Esophagus (tissue), 2 donors: Measurements from ENCODE around the gene RYK. TPM values are rescaled to one million over a fixed set of nuclear protein-coding genes. Genes with fewer than 3 reads are reported as not detected.

Experiments
- H3K27ac ChIP-seq, 2 donors: one replicate each; pipeline ENCODE4 v1.5.1; 2013; ENCODE audit warnings: low read depth in 2 of 2, mild to moderate bottlenecking in 2 of 2, inconsistent platforms in 1 of 2, low read length in 1 of 2, moderate library complexity in 1 of 2
- H3K27me3 ChIP-seq, 2 donors: one replicate each; pipeline ENCODE4 v1.6.1; 2013; ENCODE audit warnings: low read length in 2 of 2, control low read depth in 1 of 2, mild to moderate bottlenecking in 1 of 2; ENCODE audit not compliant: insufficient read depth in 2 of 2, control insufficient read depth in 1 of 2
- H3K36me3 ChIP-seq, 2 donors: one replicate each; pipeline ENCODE4 v1.6.1; 2013; ENCODE audit warnings: low read length in 1 of 2; ENCODE audit not compliant: control insufficient read depth in 2 of 2, insufficient read depth in 2 of 2
- H3K4me1 ChIP-seq, 2 donors: one replicate each; pipeline ENCODE4 v1.6.1; 2013; ENCODE audit warnings: low read length in 1 of 2; ENCODE audit not compliant: control insufficient read depth in 2 of 2, insufficient read depth in 2 of 2
- H3K4me3 ChIP-seq, 2 donors: one replicate each; pipeline ENCODE4 v1.5.1; 2013; ENCODE audit warnings: low read length in 2 of 2, mild to moderate bottlenecking in 2 of 2, low read depth in 1 of 2, moderate library complexity in 1 of 2
- H3K9me3 ChIP-seq, 2 donors: one replicate each; pipeline ENCODE4 v1.6.1; 2013; ENCODE audit warnings: mild to moderate bottlenecking in 2 of 2, low read depth in 1 of 2, low read length in 1 of 2, moderate library complexity in 1 of 2; ENCODE audit not compliant: control insufficient read depth in 2 of 2, insufficient read depth in 1 of 2
- WGBS, 2 donors: extraction: QIAGEN DNeasy Blood & Tissue Kit; methylation state at CpG; one replicate each; pipeline ENCODE4 v1.1.7; 2013; 5-methylcytosine and 5-hydroxymethylcytosine counted together
- polyA plus RNA-seq, 2 donors: library from polyadenylated mRNA; stranded (reverse); fragments of 200-250 nt; gene quantifications; one replicate each; pipeline ENCODE4 v1.2.3, GENCODE V29; 2013
- donor health status: healthy with polysubstance abuse.
- donor health status: Bipolar disorder and iron deficiency.

RYK gene
- polyA plus RNA-seq, 2 donors, result 24.7 to 25.4 TPM

DNA sequence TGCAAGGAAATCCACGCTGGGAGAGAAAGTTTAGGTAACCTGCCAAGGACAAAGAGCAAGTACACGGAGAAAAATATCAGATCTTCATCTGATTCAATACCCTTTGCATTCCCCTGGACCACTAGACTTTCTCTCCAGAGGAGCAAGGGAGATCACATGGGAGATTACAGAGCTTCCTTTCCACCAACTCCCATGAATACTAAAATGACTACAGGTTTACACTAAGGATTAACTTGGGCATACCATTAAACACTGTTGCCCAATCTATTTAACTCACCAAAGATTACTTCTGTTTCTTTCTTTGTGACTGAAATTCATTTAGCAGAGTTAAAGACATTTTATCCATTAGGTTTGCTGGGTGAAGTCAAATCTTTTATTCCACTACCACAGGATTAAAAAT is 71.2 kb downstream of the RYK start:
- Histone ChIP-seq H3K9me3 (no peaks in the 10 kb centered on the region), H3K27me3 (no peaks in the 10 kb centered on the region), H3K36me3 (peaks cover 0 to 3% of the 10 kb centered on the region in 2 donors), H3K4me3 (no peak overlapping the region), H3K27ac (no peak overlapping the region), H3K4me1 (no peaks in the 10 kb centered on the region)
- 90 to 91% methylated on average over 2 of the region's 2 CpGs for WGBS, 2 donors

GRCh38 chr3:134163096-134163495 is 87.6 kb downstream of the RYK start:
- 74 to 79% methylated on average over 6 of the region's 6 CpGs for WGBS, 2 donors
- H3K36me3 ChIP-seq, result peaks cover under 1 to 2% of the 10 kb centered on the region in 2 donors
- H3K4me3 ChIP-seq, result no peak overlapping the region
- no peaks in the 10 kb centered on the region for H3K27me3 ChIP-seq
- no peak overlapping the region for H3K27ac ChIP-seq
- no peaks in the 10 kb centered on the region for H3K4me1 ChIP-seq
- H3K9me3 ChIP-seq, result no peaks in the 10 kb centered on the region

- Histone ChIP-seq H3K27ac (no peak overlapping the region), H3K27me3 (no peaks in the 10 kb centered on the region), H3K4me3 (no peak overlapping the region), H3K9me3 (no peaks in the 10 kb centered on the region), H3K36me3 (peaks cover 3 to 5% of the 10 kb centered on the region in 2 donors), H3K4me1 (no peaks in the 10 kb centered on the region)
- 88 to 93% methylated on average over 9 of the region's 9 CpGs for WGBS, 2 donors
These were observed 88.6 kb downstream of the RYK start for GRCh38 chr3:134161898-134162615.

DNA sequence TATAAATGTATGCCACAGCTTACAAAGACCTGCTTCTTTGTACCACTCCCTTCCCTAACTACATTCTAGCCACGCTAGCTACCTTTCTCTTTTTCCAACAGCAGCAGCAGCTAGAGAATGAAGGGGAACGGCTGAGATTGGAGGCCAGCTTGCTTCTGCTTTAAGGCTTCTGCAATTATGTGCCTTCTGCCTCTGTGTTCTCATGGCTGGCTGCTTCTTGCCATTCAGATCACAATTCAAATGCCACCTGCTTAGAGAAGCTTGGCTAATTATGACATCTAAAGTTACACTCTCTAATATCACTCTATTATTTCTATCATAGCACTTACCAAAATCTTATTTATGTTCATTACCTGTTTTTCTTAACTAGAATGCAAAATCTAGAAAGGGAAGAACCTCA is 95.2 kb downstream of the RYK start:
- Histone ChIP-seq H3K4me1 (no peaks in the 10 kb centered on the region), H3K36me3 (peaks cover 5 to 11% of the 10 kb centered on the region in 2 donors), H3K9me3 (no peaks in the 10 kb centered on the region), H3K4me3 (no peak overlapping the region), H3K27me3 (no peaks in the 10 kb centered on the region), H3K27ac (no peak overlapping the region)
- WGBS, 2 donors, result 73 to 83% methylated on average over 2 of the region's 2 CpGs

DNA sequence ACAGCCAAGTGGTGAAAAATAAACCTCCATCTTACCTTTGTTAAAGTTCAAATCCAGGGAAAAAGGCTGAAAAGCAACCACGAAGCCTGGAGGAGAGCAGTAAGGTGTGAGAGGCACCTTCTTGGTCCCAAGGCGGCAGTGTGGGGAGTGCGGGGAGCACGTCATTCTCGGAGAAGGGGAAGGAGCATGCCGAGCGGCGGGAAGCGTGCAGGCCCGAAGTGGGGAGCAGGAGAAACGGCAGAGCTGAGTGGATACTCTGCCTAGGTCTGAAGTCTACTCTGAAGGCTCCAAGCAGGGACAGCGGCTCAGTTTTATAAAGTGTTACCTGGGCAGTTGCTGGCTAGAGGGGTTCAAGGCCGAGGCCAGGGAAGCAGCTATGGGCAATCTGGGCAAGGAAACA is 96.9 kb downstream of the RYK start:
- Histone ChIP-seq H3K4me1 (no peaks in the 10 kb centered on the region), H3K36me3 (peaks cover 2 to 13% of the 10 kb centered on the region in 2 donors), H3K4me3 (no peak overlapping the region), H3K27ac (no peak overlapping the region), H3K27me3 (no peaks in the 10 kb centered on the region), H3K9me3 (no peaks in the 10 kb centered on the region)
- 96 to 98% methylated on average over 13 of the region's 13 CpGs for WGBS, 2 donors

DNA sequence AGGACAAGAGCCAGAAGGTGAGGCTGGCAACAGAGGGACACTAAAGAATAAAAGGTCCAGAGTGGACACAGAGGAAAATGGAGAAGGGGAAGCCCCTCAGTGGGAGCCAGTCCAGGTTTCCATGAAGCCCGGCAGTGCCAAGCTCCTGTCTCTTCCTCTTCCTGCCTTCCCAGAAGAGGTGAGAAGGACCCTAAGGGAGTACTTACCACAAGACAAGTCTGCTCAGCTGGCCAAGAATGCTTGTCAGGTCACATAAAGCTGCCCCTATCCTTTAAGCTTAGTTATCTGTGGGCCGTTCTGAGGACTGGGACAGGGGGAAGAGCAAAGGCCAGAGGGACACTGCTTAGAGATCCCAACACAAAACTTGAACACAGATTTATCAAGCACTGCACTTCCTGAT is 100.2 kb downstream of the RYK start:
- Histone ChIP-seq H3K27ac (no peak overlapping the region), H3K36me3 (peaks cover 4 to 13% of the 10 kb centered on the region in 2 donors), H3K27me3 (no peaks in the 10 kb centered on the region), H3K4me3 (no peak overlapping the region), H3K4me1 (no peaks in the 10 kb centered on the region), H3K9me3 (no peaks in the 10 kb centered on the region)
- 56 to 63% methylated on average over 2 of the region's 2 CpGs for WGBS, 2 donors

GRCh38 chr3:134149286-134149685 is 101.4 kb downstream of the RYK start:
- 63 to 64% methylated on average over 2 of the region's 2 CpGs for WGBS, 2 donors
- no peaks in the 10 kb centered on the region for H3K27me3 ChIP-seq
- no peak overlapping the region for H3K4me3 ChIP-seq
- H3K36me3 ChIP-seq, result peaks cover 4 to 11% of the 10 kb centered on the region in 2 donors
- no peaks in the 10 kb centered on the region for H3K4me1 ChIP-seq
- H3K27ac ChIP-seq, result no peak overlapping the region
- no peaks in the 10 kb centered on the region for H3K9me3 ChIP-seq

DNA sequence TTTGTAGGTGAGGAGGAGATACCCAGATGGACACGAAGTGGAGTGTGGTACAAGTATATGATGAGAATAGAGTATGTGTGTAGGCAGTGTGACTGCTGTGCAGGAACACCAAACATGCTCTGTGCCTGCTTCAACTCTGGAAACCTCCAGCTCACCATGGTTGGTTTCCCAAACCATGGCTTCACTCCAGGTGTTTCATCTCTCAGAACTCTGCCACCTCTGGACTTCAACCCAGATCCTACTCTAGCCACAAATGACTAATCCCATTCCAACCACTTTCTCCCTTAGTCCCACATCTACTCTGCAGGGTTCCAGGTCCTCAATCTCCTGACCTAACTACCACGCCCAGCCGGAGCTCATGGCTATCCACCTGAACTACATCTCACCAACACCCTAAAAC is 102.1 kb downstream of the RYK start:
- Histone ChIP-seq H3K4me3 (no peak overlapping the region), H3K4me1 (no peaks in the 10 kb centered on the region), H3K36me3 (peaks cover 4 to 7% of the 10 kb centered on the region in 2 donors), H3K27me3 (no peaks in the 10 kb centered on the region), H3K27ac (no peak overlapping the region), H3K9me3 (no peaks in the 10 kb centered on the region)
- WGBS, 2 donors, result 94 to 96% methylated on average over 3 of the region's 3 CpGs

- Histone ChIP-seq H3K9me3 (no peaks in the 10 kb centered on the region), H3K27ac (no peak overlapping the region)
- 64 to 74% methylated on average over 3 of the region's 3 CpGs for WGBS, 2 donors
These were observed 103.2 kb downstream of the RYK start for GRCh38 chr3:134147411-134147810.

DNA sequence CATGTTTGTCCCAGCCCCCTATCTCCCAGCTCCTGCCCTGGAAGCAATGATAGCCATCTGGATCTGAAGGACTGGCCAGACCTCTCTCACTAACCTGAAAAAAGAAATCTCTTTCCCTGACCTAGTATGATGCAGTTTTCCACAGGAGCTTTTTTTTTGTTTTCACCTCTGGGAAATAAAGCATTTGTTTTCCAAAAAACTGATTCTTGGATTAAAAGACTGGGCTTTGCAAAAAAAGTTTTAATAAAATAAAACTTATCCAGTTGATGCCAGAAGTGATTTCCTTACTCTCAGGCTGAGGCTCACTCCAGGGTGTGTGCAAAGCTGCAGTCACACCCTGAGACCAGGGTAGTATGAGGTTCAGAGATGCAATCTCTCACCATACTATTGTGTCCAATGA is 104.0 kb downstream of the RYK start:
- H3K9me3 ChIP-seq, result no peaks in the 10 kb centered on the region
- H3K4me1 ChIP-seq, result no peaks in the 10 kb centered on the region
- H3K27me3 ChIP-seq, result no peaks in the 10 kb centered on the region
- H3K4me3 ChIP-seq, result no peak overlapping the region
- H3K36me3 ChIP-seq, result peaks cover 4 to 7% of the 10 kb centered on the region in 2 donors
- H3K27ac ChIP-seq, result no peak overlapping the region

More at GRCh38 chr3:134147411-134147810, 103.2 kb downstream of the RYK start:
- Histone ChIP-seq H3K4me3 (no peak overlapping the region), H3K36me3 (peaks cover 4 to 7% of the 10 kb centered on the region in 2 donors), H3K4me1 (no peaks in the 10 kb centered on the region), H3K27me3 (no peaks in the 10 kb centered on the region)
